ENCODE results near the gene OPTN.
"Not testable (repeated sequence)": the region's sequence is repeated elsewhere in the genome, so short reads cannot be mapped to it uniquely, and the experiment has no call there.

Gene OPTN

DNA sequence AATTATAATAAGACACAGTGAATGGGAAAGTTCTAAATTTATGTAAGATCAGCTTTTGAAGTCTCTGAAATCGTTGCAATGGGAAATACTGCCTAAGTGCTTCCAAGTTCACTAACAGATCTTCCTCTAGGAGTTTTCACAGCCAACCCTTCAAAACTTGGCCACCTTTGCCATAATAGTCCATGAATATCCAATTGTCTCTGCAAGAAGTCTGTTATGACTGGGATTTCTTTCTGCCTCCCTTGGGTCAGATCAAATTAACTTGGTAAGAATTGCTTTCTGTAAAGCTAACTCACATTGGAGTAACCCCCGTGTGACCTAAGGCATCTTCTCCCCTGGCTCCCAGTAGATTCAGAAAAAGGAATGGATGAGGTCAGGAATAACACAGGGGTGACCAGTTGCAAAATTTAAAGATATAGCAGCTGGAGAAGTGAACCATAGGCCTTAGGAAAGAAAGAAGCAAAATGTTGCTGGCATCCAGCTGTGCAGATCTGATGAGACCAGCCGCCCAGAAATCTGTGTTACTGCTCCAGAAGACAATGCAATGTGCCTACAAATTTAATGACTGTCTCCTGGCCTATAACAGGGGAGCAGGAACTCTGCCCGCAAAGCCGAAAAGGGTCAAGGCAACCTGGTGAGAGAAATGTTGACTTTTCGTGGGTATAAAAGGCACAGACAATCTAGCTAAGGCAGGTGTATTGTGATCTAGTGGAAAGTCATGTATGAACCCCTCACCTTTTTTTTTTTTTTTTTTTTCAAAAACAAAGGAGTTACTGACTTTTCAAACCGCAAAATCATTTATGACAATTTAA lies 7.5 kb upstream of the OPTN start:
- DNase-seq: peak; percentile 8
- Histone ChIP-seq H3K36me3 (replicated peaks) (no peaks in the 10 kb centered on the region), H3K4me3 (ENCODE audit: low read depth, low read length) (no peak overlapping the region), H3K27me3 (replicated peaks) (no peaks in the 10 kb centered on the region), H3K27ac (no peak overlapping the region)
- in situ Hi-C loops (cut with HindIII; ENCODE audit: low pct_ligation_motif_present, low sequenced_read_pairs): no loop called here
- TF ChIP-seq, protein P1, sequence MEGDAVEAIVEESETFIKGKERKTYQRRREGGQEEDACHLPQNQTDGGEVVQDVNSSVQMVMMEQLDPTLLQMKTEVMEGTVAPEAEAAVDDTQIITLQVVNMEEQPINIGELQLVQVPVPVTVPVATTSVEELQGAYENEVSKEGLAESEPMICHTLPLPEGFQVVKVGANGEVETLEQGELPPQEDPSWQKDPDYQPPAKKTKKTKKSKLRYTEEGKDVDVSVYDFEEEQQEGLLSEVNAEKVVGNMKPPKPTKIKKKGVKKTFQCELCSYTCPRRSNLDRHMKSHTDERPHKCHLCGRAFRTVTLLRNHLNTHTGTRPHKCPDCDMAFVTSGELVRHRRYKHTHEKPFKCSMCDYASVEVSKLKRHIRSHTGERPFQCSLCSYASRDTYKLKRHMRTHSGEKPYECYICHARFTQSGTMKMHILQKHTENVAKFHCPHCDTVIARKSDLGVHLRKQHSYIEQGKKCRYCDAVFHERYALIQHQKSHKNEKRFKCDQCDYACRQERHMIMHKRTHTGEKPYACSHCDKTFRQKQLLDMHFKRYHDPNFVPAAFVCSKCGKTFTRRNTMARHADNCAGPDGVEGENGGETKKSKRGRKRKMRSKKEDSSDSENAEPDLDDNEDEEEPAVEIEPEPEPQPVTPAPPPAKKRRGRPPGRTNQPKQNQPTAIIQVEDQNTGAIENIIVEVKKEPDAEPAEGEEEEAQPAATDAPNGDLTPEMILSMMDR (IDR thresholded peaks at IDR 0.05; ENCODE audit: low read depth, low read length, missing control alignments): no peak

DNA sequence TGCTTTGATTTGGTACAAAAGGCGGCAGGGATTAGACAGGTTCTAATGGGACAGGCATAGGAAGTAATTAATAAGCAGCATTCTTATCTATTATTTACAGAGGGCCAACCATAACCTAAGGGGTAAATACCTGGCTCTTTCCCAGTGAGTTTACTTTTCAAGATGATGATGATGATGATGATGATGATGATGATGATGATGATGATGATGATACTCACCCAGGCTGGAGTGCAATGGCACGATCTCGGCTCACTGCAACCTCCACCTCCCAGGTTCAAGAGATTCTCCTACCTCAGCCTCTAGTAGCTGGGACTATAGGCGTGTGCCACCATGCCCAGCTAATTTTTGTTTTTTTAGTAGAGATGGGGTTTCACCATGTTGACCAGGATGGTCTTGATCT lies 5.9 kb upstream of the OPTN start:
- H3K4me3 ChIP-seq (ENCODE audit: low read depth, low read length); H3K36me3 ChIP-seq (replicated peaks); H3K27ac ChIP-seq; H3K27me3 ChIP-seq (replicated peaks); in situ Hi-C loops (cut with HindIII; ENCODE audit: low pct_ligation_motif_present, low sequenced_read_pairs); DNase-seq: not testable (repeated sequence)

DNA sequence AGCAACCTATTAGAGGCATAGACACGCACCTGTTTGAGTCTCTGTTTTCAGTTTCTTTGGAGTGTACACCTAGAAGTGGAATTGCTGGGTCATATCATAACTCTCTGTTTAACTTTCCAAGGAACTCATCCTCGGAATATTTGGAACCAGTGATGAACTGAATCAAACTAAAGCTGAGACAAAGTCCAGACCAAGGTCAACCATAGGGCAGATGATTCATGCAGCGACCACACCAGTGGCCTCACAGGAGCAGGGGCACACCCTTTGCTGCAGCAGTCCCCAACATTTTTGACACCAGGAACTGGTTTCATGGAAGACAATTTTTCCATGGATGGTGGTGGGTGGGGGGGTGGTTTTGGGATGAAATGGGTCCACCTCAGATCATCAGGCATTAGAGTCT lies 4.9 kb upstream of the OPTN start:
- no peaks in the 10 kb centered on the region for H3K27me3 ChIP-seq (replicated peaks)
- in situ Hi-C loops (cut with HindIII; ENCODE audit: low pct_ligation_motif_present, low sequenced_read_pairs): no loop called here
- DNase-seq: peak; percentile 12
- H3K27ac ChIP-seq: no peak overlapping the region
- no peak overlapping the region for H3K4me3 ChIP-seq (ENCODE audit: low read depth, low read length)
- TF ChIP-seq, protein P1 (IDR thresholded peaks at IDR 0.05; ENCODE audit: low read depth, low read length, missing control alignments): no peak
- peaks cover 1% of the 10 kb centered on the region for H3K36me3 ChIP-seq (replicated peaks)

DNA sequence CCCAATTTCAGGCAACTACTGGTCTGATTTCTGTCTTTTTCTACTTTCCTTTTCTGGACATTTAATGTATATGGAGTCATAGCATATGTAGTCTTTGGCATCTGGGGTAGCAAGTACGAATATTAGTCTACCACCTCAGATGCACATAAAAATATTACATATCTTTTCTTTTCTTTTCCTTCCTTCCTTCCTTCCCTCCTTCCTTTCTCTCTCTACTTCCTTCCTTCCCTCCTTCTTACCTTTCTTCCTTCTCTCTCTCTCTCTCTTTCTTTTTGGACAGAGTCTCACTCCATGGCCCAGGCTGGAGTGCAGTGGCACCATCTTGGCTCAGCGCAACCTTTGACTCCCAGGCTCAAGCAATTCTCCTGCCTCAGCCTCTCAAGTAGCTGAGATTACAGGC lies 4.0 kb upstream of the OPTN start:
- no peaks in the 10 kb centered on the region for H3K27me3 ChIP-seq (replicated peaks)
- TF ChIP-seq, protein P1 (IDR thresholded peaks at IDR 0.05; ENCODE audit: low read depth, low read length, missing control alignments): no peak

DNA sequence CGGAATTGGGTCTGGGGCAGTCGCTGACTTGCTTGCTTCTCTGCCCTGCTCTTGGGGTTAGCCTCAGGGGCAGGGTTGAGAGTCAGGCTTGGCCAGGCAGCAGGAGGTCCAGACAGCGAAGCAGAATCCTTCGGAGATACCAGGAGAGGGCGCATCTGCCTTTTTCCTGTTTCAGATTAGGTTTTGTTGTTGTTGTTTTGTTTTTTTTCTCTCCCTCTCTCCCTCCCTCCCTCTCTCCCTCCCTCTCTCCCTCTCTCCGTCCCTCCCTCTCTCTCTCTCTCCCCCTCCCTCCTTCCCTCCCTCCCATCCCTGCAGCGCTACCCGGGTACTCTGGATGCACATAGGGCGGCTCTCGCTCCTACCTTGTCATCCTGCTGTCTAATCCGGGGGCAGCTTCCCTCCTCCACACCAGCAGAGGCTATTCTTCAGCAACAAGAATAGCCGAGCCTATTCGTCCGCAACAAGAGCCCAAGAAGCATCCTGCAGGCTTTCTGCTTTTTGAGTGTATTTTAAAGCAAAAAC lies 758 bp upstream of the OPTN start:
- peak; percentile 73 for DNase-seq
- TF ChIP-seq, protein P1 (IDR thresholded peaks at IDR 0.05; ENCODE audit: low read depth, low read length, missing control alignments): peak; percentile 80
- in situ Hi-C loops (cut with HindIII; ENCODE audit: low pct_ligation_motif_present, low sequenced_read_pairs): no loop called here
- H3K4me3 ChIP-seq (ENCODE audit: low read depth, low read length): peak overlapping the region; percentile 77
- H3K27ac ChIP-seq: peak overlapping the region; percentile 99
- no peaks in the 10 kb centered on the region for H3K27me3 ChIP-seq (replicated peaks)
- peaks cover 9% of the 10 kb centered on the region for H3K36me3 ChIP-seq (replicated peaks)

More for the DNA sequence above, 4.0 kb upstream of the OPTN start:
- DNase-seq: no peak
- in situ Hi-C loops (cut with HindIII; ENCODE audit: low pct_ligation_motif_present, low sequenced_read_pairs): no loop called here
- Histone ChIP-seq H3K36me3 (replicated peaks) (peaks cover 3% of the 10 kb centered on the region), H3K4me3 (ENCODE audit: low read depth, low read length) (no peak overlapping the region), H3K27ac (no peak overlapping the region)

DNA sequence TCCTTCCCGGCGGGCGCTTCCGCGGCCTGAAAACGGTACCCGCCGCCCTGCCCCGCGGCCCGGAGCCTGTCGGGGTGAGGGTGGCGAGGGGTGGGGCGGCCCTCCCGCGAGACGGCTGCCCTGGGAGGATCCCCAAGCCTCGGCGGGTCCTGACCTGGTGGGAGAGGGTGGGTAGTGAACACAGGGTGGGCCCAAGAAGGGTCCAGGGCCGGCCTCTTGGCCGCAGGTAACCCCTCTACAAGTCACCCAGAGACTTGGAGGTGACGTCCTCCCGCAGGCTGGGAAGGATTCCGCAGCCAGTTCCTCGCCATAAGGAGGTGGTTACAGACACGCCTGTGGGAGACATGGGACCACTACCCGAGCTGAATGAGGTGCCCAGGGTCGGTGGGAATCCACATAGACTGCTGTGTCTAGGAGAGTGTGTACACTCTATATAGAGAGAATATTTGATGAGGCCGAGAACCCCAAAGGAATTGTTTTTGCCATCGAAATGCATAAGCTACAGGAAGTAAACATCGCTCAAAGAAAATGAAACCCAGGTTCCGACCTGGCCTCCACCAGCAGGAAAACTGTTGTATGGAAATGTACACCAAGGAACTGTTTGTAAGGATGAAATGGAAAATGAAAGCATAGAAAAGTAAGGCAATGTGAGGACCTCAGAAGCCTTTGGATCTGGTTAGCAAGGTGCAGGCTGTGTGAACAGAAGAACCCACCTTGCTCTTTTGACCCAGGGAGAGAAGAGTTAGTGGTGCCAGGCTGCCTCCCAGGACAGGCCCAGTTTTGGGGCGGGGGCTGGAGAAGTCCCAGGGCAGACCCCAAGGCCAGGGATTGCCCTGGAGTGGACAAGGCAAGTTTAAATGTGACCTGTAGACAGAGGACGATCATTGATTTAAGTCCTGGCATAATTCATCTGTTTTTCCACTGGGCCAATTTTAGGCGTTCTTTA lies 659 bp downstream of the OPTN start:
- Histone ChIP-seq H3K27me3 (replicated peaks) (no peaks in the 10 kb centered on the region), H3K4me3 (ENCODE audit: low read depth, low read length) (peak overlapping the region; percentile 77), H3K36me3 (replicated peaks) (peaks cover 13% of the 10 kb centered on the region), H3K27ac (peak overlapping the region; percentile 99)
- DNase-seq: peak; percentile 24
- in situ Hi-C loops (cut with HindIII; ENCODE audit: low pct_ligation_motif_present, low sequenced_read_pairs): no loop called here
- TF ChIP-seq, protein P1 (IDR thresholded peaks at IDR 0.05; ENCODE audit: low read depth, low read length, missing control alignments): no peak

Measured in brain microvascular endothelial cell (primary cell).